Body of pancreas (tissue), 4 donors: ENCODE measurements around the gene MPHOSPH6. TPM values are rescaled to one million over a fixed set of nuclear protein-coding genes. Genes with fewer than 3 reads are reported as not detected.
A peak's percentile ranks its signal among the peaks of the same experiment; 100 is the strongest.

Source experiments
- ATAC-seq: fragments of 150-250 bp; one replicate; pipeline ENCODE4 v1.9.1; 2016
- DNase-seq, 4 donors: peaks; one replicate each; pipeline ENCODE4 v3.0.0-alpha.2; 2019
- H3K27ac ChIP-seq, 4 donors: fragments of 200-600 bp; sonication (generic); 1 replicate in 3 of 4; 2 replicates in 1 of 4; pipeline versions ENCODE4 v1.5.1 to v1.6.1; 2016 to 2019; ENCODE audit warnings: mild to moderate bottlenecking in 1 of 4, mixed read lengths in 1 of 4, moderate library complexity in 1 of 4
- H3K27me3 ChIP-seq, 2 donors: fragments of 200-600 bp; sonication (generic); one replicate each; pipeline ENCODE4 v1.6.0; 2016; ENCODE audit warnings: mild to moderate bottlenecking in 1 of 2
- H3K36me3 ChIP-seq, 2 donors: fragments of 200-600 bp; sonication (generic); replicated peaks in 1 of 2; 2 replicates each; pipeline ENCODE4 v1.5.1; 2016; ENCODE audit warnings: low read depth in 2 of 2; ENCODE audit not compliant: insufficient read depth in 1 of 2
- H3K4me1 ChIP-seq: fragments of 200-600 bp; sonication (generic); one replicate; pipeline ENCODE4 v1.6.0; 2016
- H3K4me3 ChIP-seq, 2 donors: fragments of 200-600 bp; sonication (generic); 1 replicate in 1 of 2; 2 replicates in 1 of 2; pipeline ENCODE4 v1.5.1; 2016 to 2019
- H3K9me3 ChIP-seq, 3 donors: fragments of 200-600 bp; sonication (generic); 1 replicate in 2 of 3; 2 replicates in 1 of 3; pipeline ENCODE4 v1.5.1; 2016
- CTCF ChIP-seq, 7 experiments: fragments of 450-650 bp in 4 of 7; fragments of 200-600 bp in 3 of 7; sonication (generic) in 3 of 7; IDR thresholded peaks; one replicate each; pipeline ENCODE4 v1.5.1; 2016 to 2019; ENCODE audit warnings: antibody characterized with exemption in 7 of 7
- POLR2A ChIP-seq, 3 donors: fragments of 450-650 bp; IDR thresholded peaks; one replicate each; pipeline ENCODE4 v1.6.1; 2016; ENCODE audit warnings: antibody characterized with exemption in 3 of 3, mild to moderate bottlenecking in 2 of 3
- WGBS, 2 donors: methylation state at CpG; one replicate each; pipeline ENCODE4 v1.1.5; 2017; 5-methylcytosine and 5-hydroxymethylcytosine counted together
- intact Hi-C: fragments of 100-400 bp; cut with DNase I; formaldehyde crosslinking; loops from one replicate; pipeline ENCODE4 v1.15.1; 2023
- total RNA-seq, 2 donors: library from RNA; depleted of rRNA; stranded (reverse); fragments of >200 nt; gene quantifications; one replicate each; pipeline ENCODE4 v1.1.0, GENCODE V29; 2016

The MPHOSPH6 gene
- total RNA-seq, 2 donors from 2014 or later, result 13.5 to 21.0 TPM

GRCh38 chr16:82138478-82139285 lies 31.3 kb downstream of the MPHOSPH6 start:
- Histone ChIP-seq H3K36me3 (no peaks in the 10 kb centered on the region), H3K27me3 (no peaks in the 10 kb centered on the region), H3K4me3 (no peak overlapping the region), H3K9me3 (no peaks in the 10 kb centered on the region), H3K4me1 (peaks cover 5% of the 10 kb centered on the region), H3K27ac (no peak overlapping the region)
- WGBS, 2 donors, result 76 to 86% methylated on average over 15 of the region's 15 CpGs
- no peak for TF ChIP-seq CTCF (IDR thresholded peaks at IDR 0.05)
- TF ChIP-seq POLR2A (IDR thresholded peaks at IDR 0.05), result no peak
- ATAC-seq (no peak), DNase-seq (no peak)
- intact Hi-C loops, result no loop called here

GRCh38 chr16:82137822-82138167 lies 32.2 kb downstream of the MPHOSPH6 start:
- ATAC-seq, result no peak
- no peaks in the 10 kb centered on the region for H3K9me3 ChIP-seq
- no peak overlapping the region for H3K4me3 ChIP-seq
- intact Hi-C loops, result no loop called here
- no peaks in the 10 kb centered on the region for H3K36me3 ChIP-seq
- peaks cover 5% of the 10 kb centered on the region for H3K4me1 ChIP-seq
- TF ChIP-seq POLR2A (IDR thresholded peaks at IDR 0.05) (no peak), CTCF (IDR thresholded peaks at IDR 0.05) (no peak)
- H3K27ac ChIP-seq, result no peak overlapping the region
- H3K27me3 ChIP-seq, result no peaks in the 10 kb centered on the region
- WGBS, 2 donors, result 77 to 87% methylated on average over 3 of the region's 3 CpGs
- DNase-seq, result no peak

GRCh38 chr16:82136956-82137821 lies 32.8 kb downstream of the MPHOSPH6 start:
- DNase-seq, result no peak
- ATAC-seq, result no peak
- Histone ChIP-seq H3K9me3 (no peaks in the 10 kb centered on the region), H3K27ac (no peak overlapping the region), H3K27me3 (no peaks in the 10 kb centered on the region), H3K4me3 (no peak overlapping the region), H3K36me3 (no peaks in the 10 kb centered on the region), H3K4me1 (peaks cover 5% of the 10 kb centered on the region)
- intact Hi-C loops, result no loop called here
- TF ChIP-seq POLR2A (IDR thresholded peaks at IDR 0.05), result no peak
- no peak for TF ChIP-seq CTCF (IDR thresholded peaks at IDR 0.05)
- WGBS, 2 donors, result 87 to 89% methylated on average over 9 of the region's 9 CpGs

GRCh38 chr16:82135844-82136243 lies 34.2 kb downstream of the MPHOSPH6 start:
- DNase-seq, result peak in 2 of 4 donors; percentile 10 to 14
- Histone ChIP-seq H3K36me3 (no peaks in the 10 kb centered on the region), H3K4me1 (peaks cover 5% of the 10 kb centered on the region), H3K4me3 (no peak overlapping the region), H3K9me3 (no peaks in the 10 kb centered on the region), H3K27me3 (no peaks in the 10 kb centered on the region), H3K27ac (no peak overlapping the region)
- intact Hi-C loops, result no loop called here
- 41 to 44% methylated on average over 8 of the region's 8 CpGs for WGBS, 2 donors
- no peak for TF ChIP-seq CTCF (IDR thresholded peaks at IDR 0.05)
- no peak for TF ChIP-seq POLR2A (IDR thresholded peaks at IDR 0.05)
- ATAC-seq, result no peak
